HepG2 (cell line): ENCODE measurements around the gene VAC14. TPM values are rescaled to one million over a fixed set of nuclear protein-coding genes. Genes with fewer than 3 reads are reported as not detected.

Source experiments
- FOSL2 ChIP-seq: sonication (generic); formaldehyde crosslinking; IDR thresholded peaks from 2 replicates; pipeline ENCODE4 v1.4.0; 2020; ENCODE audit warnings: missing genetic modification reagents
- KMT2A ChIP-seq: sonication (generic); formaldehyde crosslinking; IDR thresholded peaks from 2 replicates; pipeline ENCODE4 v1.4.0; 2020; ENCODE audit warnings: missing genetic modification reagents
- NCOA1 ChIP-seq: sonication (generic); formaldehyde crosslinking; IDR thresholded peaks from 2 replicates; pipeline ENCODE4 v1.9.0; 2021; ENCODE audit warnings: missing genetic modification reagents
- PBX3 ChIP-seq: sonication (generic); formaldehyde crosslinking; IDR thresholded peaks from 2 replicates; pipeline ENCODE4 v1.8.1; 2023; ENCODE audit warnings: missing genetic modification reagents, inconsistent platforms, borderline replicate concordance
- RNF219 ChIP-seq: sonication (generic); formaldehyde crosslinking; IDR thresholded peaks from 2 replicates; pipeline ENCODE4 v1.5.0; 2020; ENCODE audit warnings: mild to moderate bottlenecking, missing genetic modification reagents
- RORA ChIP-seq: sonication (generic); formaldehyde crosslinking; IDR thresholded peaks from 2 replicates; pipeline ENCODE4 v1.5.0; 2020; ENCODE audit warnings: mild to moderate bottlenecking, missing genetic modification reagents, moderate library complexity
- SMYD3 ChIP-seq: sonication (generic); formaldehyde crosslinking; IDR thresholded peaks from 2 replicates; pipeline ENCODE4 v1.8.1; 2023; ENCODE audit warnings: mild to moderate bottlenecking, missing genetic modification reagents
- ZBTB33 ChIP-seq: sonication (generic); formaldehyde crosslinking; IDR thresholded peaks from 2 replicates; pipeline ENCODE4 v1.4.0; 2020; ENCODE audit warnings: missing genetic modification reagents
- ZFX ChIP-seq: sonication (generic); formaldehyde crosslinking; IDR thresholded peaks from 2 replicates; pipeline ENCODE4 v1.4.0; 2020; ENCODE audit warnings: mild to moderate bottlenecking, low read depth, missing genetic modification reagents, moderate library complexity
- ZNF577 ChIP-seq: sonication (generic); formaldehyde crosslinking; IDR thresholded peaks from 2 replicates; pipeline ENCODE4 v1.4.0; 2020; ENCODE audit warnings: mild to moderate bottlenecking, low read depth, missing genetic modification reagents, borderline replicate concordance
- ZNF607 ChIP-seq: sonication (generic); formaldehyde crosslinking; IDR thresholded peaks from 2 replicates; pipeline ENCODE4 v1.5.1; 2020; ENCODE audit warnings: missing genetic modification reagents, mild to moderate bottlenecking, borderline replicate concordance
- ZNF776 ChIP-seq: sonication (generic); formaldehyde crosslinking; IDR thresholded peaks from 2 replicates; pipeline ENCODE4 v1.4.0; 2020; ENCODE audit warnings: mild to moderate bottlenecking, missing genetic modification reagents
- polyA plus RNA-seq, 8 experiments: library from polyadenylated mRNA; depleted of rRNA in 3 of 8; stranded (reverse) in 7 of 8; unstranded in 1 of 8; fragments of >200 nt; fragmentation: Illumina TruSeq in 4 of 8; extraction: Trizol in 4 of 8; gene quantifications; 2 replicates each; pipeline versions ENCODE4 v1.2.1 to v1.2.3, GENCODE V29; 2011 to 2016; ENCODE audit warnings: low read depth in 4 of 8, missing spikeins in 1 of 8, mixed read lengths in 1 of 8; ENCODE audit not compliant: insufficient read depth in 1 of 8
- total RNA-seq, 5 experiments: library from RNA; depleted of rRNA; stranded (reverse); fragments of >200 nt; fragmentation: Illumina TruSeq; extraction: Trizol; gene quantifications; 2 replicates each; pipeline ENCODE4 v1.2.3, GENCODE V29; 2016; ENCODE audit warnings: low read depth in 1 of 5
- TF ChIP-seq, protein P1 (sequence below): IDR thresholded peaks from 2 replicates; pipeline ENCODE4 v1.6.1; 2016; ENCODE audit warnings: control low read depth
- TF ChIP-seq, protein P2 (sequence below): sonication (generic); formaldehyde crosslinking; conservative IDR thresholded peaks from 2 replicates; pipeline ENCODE4 v1.4.0; 2020; ENCODE audit warnings: missing genetic modification reagents

Gene VAC14
- total and polyA plus RNA-seq, 2 of the 13 experiments (the other 11 are each of a cell fraction or from before 2014, with no cell fraction given) = 23.5 to 24.6 TPM

DNA sequence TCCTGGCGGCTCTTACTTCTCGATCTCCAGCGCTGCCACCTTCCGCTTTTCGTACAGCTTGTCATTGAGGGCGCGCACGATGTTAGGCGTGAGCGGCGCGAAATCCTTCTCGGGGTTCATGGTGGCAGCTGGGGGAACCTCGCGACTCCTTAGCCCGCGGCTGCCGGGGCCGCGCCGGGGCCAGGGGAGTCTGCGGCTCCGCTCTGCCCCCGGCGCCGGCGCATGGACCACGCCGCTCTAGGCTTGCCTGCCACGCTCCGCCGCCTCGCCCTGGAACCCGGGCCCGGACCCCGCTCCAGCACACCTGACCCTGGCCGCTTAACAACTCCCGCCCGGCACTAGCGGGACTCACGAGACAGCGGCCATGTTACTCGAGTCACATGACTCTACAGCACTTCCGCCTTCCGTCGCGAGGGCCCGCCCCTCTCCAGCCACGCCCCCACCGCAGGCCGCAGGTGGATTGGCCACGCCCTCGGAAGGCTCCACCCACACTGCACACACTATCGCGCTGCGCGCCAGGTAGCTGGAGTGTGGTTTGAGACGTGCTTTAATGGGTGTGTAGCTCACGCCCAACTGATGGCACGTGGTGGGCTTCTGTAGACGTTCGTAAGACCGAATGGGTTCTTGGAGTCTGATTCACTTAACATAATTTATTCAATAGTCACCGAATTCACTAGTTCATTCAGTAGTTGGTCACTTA is at the start of gene VAC14 (continued):
- TF ChIP-seq PBX3 = no peak
- TF ChIP-seq ZNF607 (CRISPR knock-in tag) = 0 out of 2 replicates have a peak, but pooled peaks have one; percentile 36
- TF ChIP-seq KMT2A (CRISPR knock-in tag) = peak; percentile 88
- TF ChIP-seq, protein P1, sequence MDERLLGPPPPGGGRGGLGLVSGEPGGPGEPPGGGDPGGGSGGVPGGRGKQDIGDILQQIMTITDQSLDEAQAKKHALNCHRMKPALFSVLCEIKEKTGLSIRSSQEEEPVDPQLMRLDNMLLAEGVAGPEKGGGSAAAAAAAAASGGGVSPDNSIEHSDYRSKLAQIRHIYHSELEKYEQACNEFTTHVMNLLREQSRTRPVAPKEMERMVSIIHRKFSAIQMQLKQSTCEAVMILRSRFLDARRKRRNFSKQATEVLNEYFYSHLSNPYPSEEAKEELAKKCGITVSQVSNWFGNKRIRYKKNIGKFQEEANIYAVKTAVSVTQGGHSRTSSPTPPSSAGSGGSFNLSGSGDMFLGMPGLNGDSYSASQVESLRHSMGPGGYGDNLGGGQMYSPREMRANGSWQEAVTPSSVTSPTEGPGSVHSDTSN = no peak
- TF ChIP-seq ZNF776 (CRISPR knock-in tag) = peak; percentile 81
- no peak for TF ChIP-seq NCOA1
- no peak for TF ChIP-seq SMYD3
- TF ChIP-seq ZFX (CRISPR knock-in tag) = peak; percentile 88
- TF ChIP-seq, protein P2, sequence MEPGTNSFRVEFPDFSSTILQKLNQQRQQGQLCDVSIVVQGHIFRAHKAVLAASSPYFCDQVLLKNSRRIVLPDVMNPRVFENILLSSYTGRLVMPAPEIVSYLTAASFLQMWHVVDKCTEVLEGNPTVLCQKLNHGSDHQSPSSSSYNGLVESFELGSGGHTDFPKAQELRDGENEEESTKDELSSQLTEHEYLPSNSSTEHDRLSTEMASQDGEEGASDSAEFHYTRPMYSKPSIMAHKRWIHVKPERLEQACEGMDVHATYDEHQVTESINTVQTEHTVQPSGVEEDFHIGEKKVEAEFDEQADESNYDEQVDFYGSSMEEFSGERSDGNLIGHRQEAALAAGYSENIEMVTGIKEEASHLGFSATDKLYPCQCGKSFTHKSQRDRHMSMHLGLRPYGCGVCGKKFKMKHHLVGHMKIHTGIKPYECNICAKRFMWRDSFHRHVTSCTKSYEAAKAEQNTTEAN (CRISPR knock-in tag) = 0 out of 2 replicates have a peak, but pooled peaks have one; percentile 31
- no peak for TF ChIP-seq RNF219 (CRISPR knock-in tag)
- 0 out of 2 replicates have a peak, but pooled peaks have one; percentile 34 for TF ChIP-seq ZBTB33
- no peak for TF ChIP-seq ZNF577 (CRISPR knock-in tag)
- peak; percentile 54 for TF ChIP-seq FOSL2 (CRISPR knock-in tag)
- no peak for TF ChIP-seq RORA (CRISPR knock-in tag)
